Nephron progenitor cell (in vitro differentiated cells): ENCODE measurements around the gene BDKRB2.

ENCODE experiments used
- DNase-seq: peaks from one replicate; pipeline ENCODE4 v3.0.0; 2021
- H3K27ac Mint-ChIP-seq: 2 replicates; pipeline ENCODE4 v1.8.0; 2021; ENCODE audit warnings: mild to moderate bottlenecking, moderate library complexity, mixed read lengths
- H3K27me3 Mint-ChIP-seq: 2 replicates; pipeline ENCODE4 v1.8.0; 2021; ENCODE audit warnings: mild to moderate bottlenecking, low read depth, mixed read lengths; ENCODE audit not compliant: poor library complexity
- H3K36me3 Mint-ChIP-seq: 2 replicates; pipeline ENCODE4 v1.8.0; 2021; ENCODE audit warnings: low read depth, mixed read lengths
- H3K4me1 Mint-ChIP-seq: 2 replicates; pipeline ENCODE4 v1.8.0; 2021; ENCODE audit warnings: mixed read lengths
- H3K4me3 Mint-ChIP-seq: 2 replicates; pipeline ENCODE4 v1.8.0; 2021; ENCODE audit warnings: mild to moderate bottlenecking, moderate library complexity, mixed read lengths
- H3K9me3 Mint-ChIP-seq: 2 replicates; pipeline ENCODE4 v1.8.0; 2021; ENCODE audit warnings: mild to moderate bottlenecking, moderate library complexity, mixed read lengths
- TF ChIP-seq, protein P1 (sequence below): fragments of 200-600 bp; sonication (generic); IDR thresholded peaks from 2 replicates; pipeline ENCODE4 v1.5.0; 2021; ENCODE audit warnings: antibody characterized with exemption

BDKRB2 gene

DNA sequence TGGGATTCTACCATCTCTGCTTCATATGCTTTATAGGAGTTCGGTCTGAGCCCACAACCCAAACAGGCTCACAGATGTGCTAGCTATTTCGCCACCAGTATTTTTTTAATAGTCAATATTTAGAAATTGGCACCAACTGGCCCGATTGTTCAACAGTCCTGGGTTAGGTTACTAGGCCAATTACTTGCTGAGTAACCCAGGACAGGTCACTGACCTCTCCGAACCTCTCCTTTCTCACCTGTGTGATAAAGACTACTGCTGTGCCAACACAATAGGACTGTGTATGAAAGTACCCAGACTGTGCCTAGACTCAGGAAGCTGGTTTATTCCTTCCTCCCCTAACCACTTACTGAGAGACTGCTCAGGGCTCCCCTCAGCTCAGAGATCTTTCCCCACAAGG, 8.3 kb downstream of the BDKRB2 start:
- Mint-ChIP-seq H3K9me3 (peaks cover 26% of the 10 kb centered on the region), H3K27ac (no peak overlapping the region), H3K36me3 (no peaks in the 10 kb centered on the region), H3K4me3 (no peak overlapping the region), H3K27me3 (peaks cover 34% of the 10 kb centered on the region), H3K4me1 (no peaks in the 10 kb centered on the region)
- TF ChIP-seq, protein P1, sequence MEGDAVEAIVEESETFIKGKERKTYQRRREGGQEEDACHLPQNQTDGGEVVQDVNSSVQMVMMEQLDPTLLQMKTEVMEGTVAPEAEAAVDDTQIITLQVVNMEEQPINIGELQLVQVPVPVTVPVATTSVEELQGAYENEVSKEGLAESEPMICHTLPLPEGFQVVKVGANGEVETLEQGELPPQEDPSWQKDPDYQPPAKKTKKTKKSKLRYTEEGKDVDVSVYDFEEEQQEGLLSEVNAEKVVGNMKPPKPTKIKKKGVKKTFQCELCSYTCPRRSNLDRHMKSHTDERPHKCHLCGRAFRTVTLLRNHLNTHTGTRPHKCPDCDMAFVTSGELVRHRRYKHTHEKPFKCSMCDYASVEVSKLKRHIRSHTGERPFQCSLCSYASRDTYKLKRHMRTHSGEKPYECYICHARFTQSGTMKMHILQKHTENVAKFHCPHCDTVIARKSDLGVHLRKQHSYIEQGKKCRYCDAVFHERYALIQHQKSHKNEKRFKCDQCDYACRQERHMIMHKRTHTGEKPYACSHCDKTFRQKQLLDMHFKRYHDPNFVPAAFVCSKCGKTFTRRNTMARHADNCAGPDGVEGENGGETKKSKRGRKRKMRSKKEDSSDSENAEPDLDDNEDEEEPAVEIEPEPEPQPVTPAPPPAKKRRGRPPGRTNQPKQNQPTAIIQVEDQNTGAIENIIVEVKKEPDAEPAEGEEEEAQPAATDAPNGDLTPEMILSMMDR = no peak
- DNase-seq = no peak

DNA sequence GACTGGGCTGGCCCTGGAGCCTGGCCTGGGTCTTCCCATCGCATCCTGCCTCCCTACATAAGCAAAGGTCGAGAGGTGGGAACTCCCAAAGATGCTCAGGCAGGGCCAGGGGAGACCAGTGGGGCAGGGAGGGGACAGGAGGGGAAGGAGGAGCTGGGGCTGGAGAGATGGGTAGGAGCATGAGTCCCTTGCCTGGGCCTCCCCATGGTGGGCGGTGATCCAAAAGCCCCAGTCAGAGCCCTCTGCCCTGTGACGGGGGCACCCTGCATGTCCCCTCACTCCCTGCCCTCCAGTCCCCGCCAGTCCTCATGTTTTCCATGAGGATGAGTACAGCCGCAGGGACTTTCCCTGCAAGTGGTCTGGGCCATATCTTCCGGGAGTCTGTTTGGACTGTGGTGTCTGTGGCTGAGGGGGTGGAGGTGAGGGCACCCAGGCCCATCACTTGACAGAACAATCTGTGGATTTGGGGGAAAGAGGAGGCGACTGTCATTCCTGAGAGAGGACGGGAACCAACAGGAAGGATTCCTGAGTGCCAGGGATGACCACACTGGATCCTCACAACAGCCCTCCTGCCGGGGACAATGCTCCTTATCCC, 9.3 kb downstream of the BDKRB2 start:
- TF ChIP-seq, protein P1 = no peak
- H3K36me3 Mint-ChIP-seq = no peaks in the 10 kb centered on the region
- peaks cover 35% of the 10 kb centered on the region for H3K27me3 Mint-ChIP-seq
- no peak for DNase-seq
- peak overlapping the region; percentile 53 for H3K27ac Mint-ChIP-seq
- H3K9me3 Mint-ChIP-seq = peaks cover 26% of the 10 kb centered on the region
- no peak overlapping the region for H3K4me3 Mint-ChIP-seq
- no peaks in the 10 kb centered on the region for H3K4me1 Mint-ChIP-seq

DNA sequence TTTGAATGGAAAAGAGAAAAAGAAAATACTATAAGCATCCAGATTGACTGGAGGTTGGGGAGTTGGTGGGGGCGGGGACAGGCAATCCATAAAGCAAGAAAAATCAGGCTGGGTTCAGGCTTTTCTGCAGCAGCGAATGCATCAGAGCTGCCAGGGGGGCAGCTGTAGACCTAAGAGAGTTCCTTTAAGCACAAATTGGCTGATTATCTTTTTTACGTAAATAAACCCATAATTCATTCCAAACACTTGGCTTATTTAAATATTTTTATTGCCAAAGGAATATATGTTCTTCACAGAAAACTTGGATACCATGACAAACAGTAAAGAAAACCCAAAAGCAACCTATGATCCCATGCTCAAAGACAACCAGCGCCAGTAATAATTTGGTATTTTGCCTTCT, 10.2 kb downstream of the BDKRB2 start:
- TF ChIP-seq, protein P1 = no peak
- Mint-ChIP-seq H3K27me3 (peaks cover 32% of the 10 kb centered on the region), H3K9me3 (peaks cover 26% of the 10 kb centered on the region)

DNA sequence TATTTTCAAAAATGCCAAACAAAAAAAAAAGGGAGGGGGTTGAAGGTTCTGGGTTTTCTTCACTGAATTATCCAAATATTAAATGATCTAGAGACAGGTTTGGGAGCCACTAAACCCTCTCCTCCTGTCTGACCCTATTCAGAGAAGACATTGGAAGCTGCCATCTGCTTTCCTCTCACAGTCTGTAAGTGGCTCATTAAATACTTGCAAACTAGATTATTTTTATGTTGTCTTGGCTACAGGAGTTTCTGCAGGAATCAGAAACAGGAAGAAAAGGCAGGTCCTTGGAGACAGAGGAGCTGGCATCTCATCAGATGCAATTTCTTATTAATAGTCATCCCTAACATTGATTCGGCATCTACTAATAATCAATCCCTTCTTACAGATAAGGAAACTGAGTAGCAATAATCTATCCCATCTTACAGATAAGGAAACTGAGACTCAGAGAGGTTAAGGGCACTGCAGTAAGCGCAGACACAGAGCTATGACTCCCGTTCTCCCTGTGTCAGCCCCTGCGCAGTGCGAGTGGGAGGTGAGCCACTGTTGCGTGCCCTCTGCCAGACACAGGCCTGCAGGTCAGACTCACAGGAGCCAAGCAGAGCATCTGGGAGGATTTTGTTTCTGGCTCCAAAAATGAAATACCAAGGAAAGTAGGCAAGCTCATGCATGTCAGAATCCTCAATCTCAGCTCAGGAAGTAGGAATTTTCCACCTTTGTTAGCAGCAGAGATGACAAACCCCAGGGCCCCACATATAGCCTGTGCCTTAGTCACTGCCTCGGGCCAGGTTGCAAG, 11.0 kb downstream of the BDKRB2 start:
- TF ChIP-seq, protein P1 = no peak
- no peak for DNase-seq
- peaks cover 26% of the 10 kb centered on the region for H3K9me3 Mint-ChIP-seq
- no peaks in the 10 kb centered on the region for H3K4me1 Mint-ChIP-seq
- H3K27me3 Mint-ChIP-seq = peaks cover 31% of the 10 kb centered on the region
- no peaks in the 10 kb centered on the region for H3K36me3 Mint-ChIP-seq
- no peak overlapping the region for H3K4me3 Mint-ChIP-seq
- no peak overlapping the region for H3K27ac Mint-ChIP-seq

More for the DNA sequence above, 10.2 kb downstream of the BDKRB2 start:
- Mint-ChIP-seq H3K27ac (no peak overlapping the region), H3K36me3 (no peaks in the 10 kb centered on the region), H3K4me1 (no peaks in the 10 kb centered on the region), H3K4me3 (no peak overlapping the region)
- DNase-seq = no peak

DNA sequence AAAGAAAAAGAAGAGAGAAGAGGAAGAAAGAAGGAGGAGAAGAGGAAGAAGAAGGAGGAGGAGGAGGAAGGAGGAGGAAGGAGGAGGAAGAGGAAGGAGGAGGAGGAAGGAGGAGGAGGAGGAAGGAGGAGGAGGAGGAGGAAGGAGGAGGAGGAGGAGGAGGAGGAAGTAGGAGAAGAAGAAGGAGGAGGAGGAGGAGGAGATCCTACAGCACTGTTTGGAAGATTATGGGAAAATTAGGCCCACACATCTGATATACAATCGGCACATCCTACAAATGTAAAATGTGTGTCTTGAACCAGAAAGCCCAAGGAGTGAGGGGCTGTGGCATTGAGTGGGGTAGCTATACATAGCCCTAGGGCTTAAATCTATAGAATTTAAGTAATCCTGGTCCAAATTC, 12.0 kb downstream of the BDKRB2 start:
- peaks cover 33% of the 10 kb centered on the region for H3K27me3 Mint-ChIP-seq
- no peak for DNase-seq
- H3K4me3 Mint-ChIP-seq = no peak overlapping the region
- H3K4me1 Mint-ChIP-seq = no peaks in the 10 kb centered on the region
- TF ChIP-seq, protein P1 = no peak
- H3K9me3 Mint-ChIP-seq = peaks cover 19% of the 10 kb centered on the region
- no peaks in the 10 kb centered on the region for H3K36me3 Mint-ChIP-seq
- H3K27ac Mint-ChIP-seq = no peak overlapping the region
